Ishikawa (cell line): ENCODE results near the gene CYB5B.

ENCODE experiments used
- CREB1 ChIP-seq: IDR thresholded peaks from 2 replicates; pipeline ENCODE4 v1.6.1; 2012; ENCODE audit warnings: low read depth
- EGR1 ChIP-seq: IDR thresholded peaks from 2 replicates; pipeline ENCODE4 v1.6.1; 2012
- EP300 ChIP-seq: IDR thresholded peaks from 2 replicates; pipeline ENCODE4 v1.6.1; 2012; ENCODE audit warnings: borderline replicate concordance
- NFIC ChIP-seq: IDR thresholded peaks from 2 replicates; pipeline ENCODE4 v1.6.1; 2012
- RAD21 ChIP-seq: IDR thresholded peaks from 2 replicates; pipeline ENCODE4 v1.6.1; 2012; ENCODE audit warnings: low read depth
- REST ChIP-seq: IDR thresholded peaks from 2 replicates; pipeline ENCODE4 v1.6.1; 2012; ENCODE audit warnings: low read depth, mild to moderate bottlenecking

GRCh38 chr16:69474408-69474807 lies 50.0 kb downstream of the CYB5B start:
- no peak for TF ChIP-seq EP300
- no peak for TF ChIP-seq CREB1
- no peak for TF ChIP-seq EGR1
- TF ChIP-seq NFIC = no peak
- no peak for TF ChIP-seq RAD21
- TF ChIP-seq REST = no peak
